ENCODE measurements around the gene NIPAL1.
"Not testable (repeated sequence)": the region's sequence is repeated elsewhere in the genome, so short reads cannot be mapped to it uniquely, and the experiment has no call there.

NIPAL1 gene

GRCh38 chr4:48016141-48017107 is at the start of gene NIPAL1, which contains the start of gene CNGA1:
NIPAL1 (plus strand) TSS chr4:48016772; CDS start chr4:48016840, 68 bp downstream.
CNGA1 (minus strand) TSS chr4:48016681; CDS start chr4:47952689, 63,992 bp downstream.
- peak within 1 kb of the TSS; percentile 73 for H3K4me3 ChIP-seq (ENCODE audit: low read depth, low read length)
- peak; percentile 67 for TF ChIP-seq CTCF (IDR thresholded peaks at IDR 0.05; ENCODE audit: low read depth, low read length)
- in situ Hi-C loops (cut with HindIII; ENCODE audit: low sequenced_read_pairs), result no loop called here
- peak; percentile 57 for DNase-seq (ENCODE audit: low read depth, low spot score)

- TF ChIP-seq CTCF (IDR thresholded peaks at IDR 0.05; ENCODE audit: low read depth, low read length), result no peak
- DNase-seq (ENCODE audit: low read depth, low spot score), result no peak
- in situ Hi-C loops (cut with HindIII; ENCODE audit: low sequenced_read_pairs), result no loop called here
- H3K4me3 ChIP-seq (ENCODE audit: low read depth, low read length), result no peak overlapping the region
Observed at GRCh38 chr4:47968847-47969246, 47.7 kb upstream of the NIPAL1 start.

- H3K4me3 ChIP-seq (ENCODE audit: low read depth, low read length), result no peak overlapping the region
- no peak for DNase-seq (ENCODE audit: low read depth, low spot score)
- in situ Hi-C loops (cut with HindIII; ENCODE audit: low sequenced_read_pairs), result no loop called here
- TF ChIP-seq CTCF (IDR thresholded peaks at IDR 0.05; ENCODE audit: low read depth, low read length), result no peak
Observed at GRCh38 chr4:47972181-47972580, 44.4 kb upstream of the NIPAL1 start.

- H3K4me3 ChIP-seq (ENCODE audit: low read depth, low read length), result no peak overlapping the region
- TF ChIP-seq CTCF (IDR thresholded peaks at IDR 0.05; ENCODE audit: low read depth, low read length), result no peak
- no peak for DNase-seq (ENCODE audit: low read depth, low spot score)
- in situ Hi-C loops (cut with HindIII; ENCODE audit: low sequenced_read_pairs), result no loop called here
Observed at GRCh38 chr4:47972721-47973120, 43.9 kb upstream of the NIPAL1 start.

- no peak for DNase-seq (ENCODE audit: low read depth, low spot score)
- in situ Hi-C loops (cut with HindIII; ENCODE audit: low sequenced_read_pairs), result no loop called here
- TF ChIP-seq CTCF (IDR thresholded peaks at IDR 0.05; ENCODE audit: low read depth, low read length), result no peak
- H3K4me3 ChIP-seq (ENCODE audit: low read depth, low read length), result no peak overlapping the region
Observed at GRCh38 chr4:47974566-47974965, 42.0 kb upstream of the NIPAL1 start.

- H3K4me3 ChIP-seq (ENCODE audit: low read depth, low read length), result no peak overlapping the region
- no peak for DNase-seq (ENCODE audit: low read depth, low spot score)
- no peak for TF ChIP-seq CTCF (IDR thresholded peaks at IDR 0.05; ENCODE audit: low read depth, low read length)
- in situ Hi-C loops (cut with HindIII; ENCODE audit: low sequenced_read_pairs), result no loop called here
Observed at GRCh38 chr4:47990145-47990544, 26.4 kb upstream of the NIPAL1 start.

GRCh38 chr4:47992475-47992874 is 24.1 kb upstream of the NIPAL1 start:
- DNase-seq (ENCODE audit: low read depth, low spot score); H3K4me3 ChIP-seq (ENCODE audit: low read depth, low read length); in situ Hi-C loops (cut with HindIII; ENCODE audit: low sequenced_read_pairs): not testable (repeated sequence)
